Chondrocyte (in vitro differentiated cells): Measurements from ENCODE around the gene FADS1. TPM values are rescaled to one million over a fixed set of nuclear protein-coding genes. Genes with fewer than 3 reads are reported as not detected.

Source experiments
- DNase-seq: peaks from one replicate; pipeline ENCODE4 v3.0.0; 2021; ENCODE audit warnings: mixed read lengths, low spot score
- H3K27ac Mint-ChIP-seq: one replicate; pipeline ENCODE4 v1.8.0; 2021; ENCODE audit warnings: mild to moderate bottlenecking, moderate library complexity, mixed read lengths; ENCODE audit not compliant: unreplicated experiment
- H3K27me3 Mint-ChIP-seq: 2 replicates; pipeline ENCODE4 v1.8.0; 2021; ENCODE audit warnings: low read depth, mixed read lengths
- H3K36me3 Mint-ChIP-seq: 2 replicates; pipeline ENCODE4 v1.8.0; 2021; ENCODE audit warnings: low read depth, mixed read lengths
- H3K4me1 Mint-ChIP-seq: 2 replicates; pipeline ENCODE4 v1.8.0; 2021; ENCODE audit warnings: low read depth, mild to moderate bottlenecking, mixed read lengths
- H3K4me3 Mint-ChIP-seq: one replicate; pipeline ENCODE4 v1.8.0; 2021; ENCODE audit warnings: mild to moderate bottlenecking, moderate library complexity, mixed read lengths; ENCODE audit not compliant: unreplicated experiment
- H3K9me3 Mint-ChIP-seq: 2 replicates; pipeline ENCODE4 v1.8.0; 2021; ENCODE audit warnings: low read depth, mixed read lengths
- total RNA-seq: library from RNA; stranded (reverse); gene quantifications from 3 replicates; pipeline ENCODE4 v1.2.1, GENCODE V29; 2021
- TF ChIP-seq, protein P1 (sequence below): fragments of 200-600 bp; sonication (generic); IDR thresholded peaks from 2 replicates; pipeline ENCODE4 v1.5.0; 2021; ENCODE audit warnings: antibody characterized with exemption, mild to moderate bottlenecking, moderate library complexity

The FADS1 gene
- total RNA-seq, 1 donor from 2014 or later, result 74.6 TPM

GRCh38 chr11:61763930-61764605, 52.7 kb downstream of the FADS1 start:
- no peaks in the 10 kb centered on the region for H3K9me3 Mint-ChIP-seq
- H3K4me3 Mint-ChIP-seq, result no peak overlapping the region
- no peaks in the 10 kb centered on the region for H3K27me3 Mint-ChIP-seq
- no peaks in the 10 kb centered on the region for H3K36me3 Mint-ChIP-seq
- no peak for DNase-seq
- TF ChIP-seq, protein P1, sequence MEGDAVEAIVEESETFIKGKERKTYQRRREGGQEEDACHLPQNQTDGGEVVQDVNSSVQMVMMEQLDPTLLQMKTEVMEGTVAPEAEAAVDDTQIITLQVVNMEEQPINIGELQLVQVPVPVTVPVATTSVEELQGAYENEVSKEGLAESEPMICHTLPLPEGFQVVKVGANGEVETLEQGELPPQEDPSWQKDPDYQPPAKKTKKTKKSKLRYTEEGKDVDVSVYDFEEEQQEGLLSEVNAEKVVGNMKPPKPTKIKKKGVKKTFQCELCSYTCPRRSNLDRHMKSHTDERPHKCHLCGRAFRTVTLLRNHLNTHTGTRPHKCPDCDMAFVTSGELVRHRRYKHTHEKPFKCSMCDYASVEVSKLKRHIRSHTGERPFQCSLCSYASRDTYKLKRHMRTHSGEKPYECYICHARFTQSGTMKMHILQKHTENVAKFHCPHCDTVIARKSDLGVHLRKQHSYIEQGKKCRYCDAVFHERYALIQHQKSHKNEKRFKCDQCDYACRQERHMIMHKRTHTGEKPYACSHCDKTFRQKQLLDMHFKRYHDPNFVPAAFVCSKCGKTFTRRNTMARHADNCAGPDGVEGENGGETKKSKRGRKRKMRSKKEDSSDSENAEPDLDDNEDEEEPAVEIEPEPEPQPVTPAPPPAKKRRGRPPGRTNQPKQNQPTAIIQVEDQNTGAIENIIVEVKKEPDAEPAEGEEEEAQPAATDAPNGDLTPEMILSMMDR, result no peak
- no peaks in the 10 kb centered on the region for H3K4me1 Mint-ChIP-seq
- H3K27ac Mint-ChIP-seq, result no peak overlapping the region

DNA sequence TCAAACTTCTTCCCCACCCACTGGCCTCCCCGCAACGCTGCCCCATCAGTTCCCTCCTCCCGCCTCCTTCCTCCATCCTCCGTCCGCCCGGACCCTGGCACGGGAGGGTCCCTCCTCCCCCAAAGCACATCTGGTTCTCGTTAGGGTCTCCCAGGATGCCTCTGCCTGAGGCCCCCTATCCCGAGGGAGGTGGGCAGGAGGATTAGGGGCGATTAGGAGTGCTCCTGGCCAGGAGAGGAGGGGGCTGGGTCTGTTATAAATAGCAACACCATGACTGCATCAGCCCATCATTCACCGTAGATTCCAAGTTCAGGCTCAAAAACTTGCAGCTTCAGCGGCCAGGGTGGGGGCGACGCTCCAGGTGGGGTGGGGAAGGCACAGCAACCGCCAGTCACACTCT, 54.0 kb downstream of the FADS1 start:
- no peaks in the 10 kb centered on the region for H3K4me1 Mint-ChIP-seq
- TF ChIP-seq, protein P1, result no peak
- no peak for DNase-seq
- no peaks in the 10 kb centered on the region for H3K27me3 Mint-ChIP-seq
- H3K27ac Mint-ChIP-seq, result no peak overlapping the region
- H3K9me3 Mint-ChIP-seq, result no peaks in the 10 kb centered on the region
- no peaks in the 10 kb centered on the region for H3K36me3 Mint-ChIP-seq
- no peak overlapping the region for H3K4me3 Mint-ChIP-seq

GRCh38 chr11:61762223-61762615, 54.6 kb downstream of the FADS1 start:
- no peak overlapping the region for H3K4me3 Mint-ChIP-seq
- no peaks in the 10 kb centered on the region for H3K36me3 Mint-ChIP-seq
- H3K4me1 Mint-ChIP-seq, result no peaks in the 10 kb centered on the region
- H3K27me3 Mint-ChIP-seq, result no peaks in the 10 kb centered on the region
- no peak for DNase-seq
- no peak overlapping the region for H3K27ac Mint-ChIP-seq
- H3K9me3 Mint-ChIP-seq, result no peaks in the 10 kb centered on the region
- TF ChIP-seq, protein P1, result no peak

DNA sequence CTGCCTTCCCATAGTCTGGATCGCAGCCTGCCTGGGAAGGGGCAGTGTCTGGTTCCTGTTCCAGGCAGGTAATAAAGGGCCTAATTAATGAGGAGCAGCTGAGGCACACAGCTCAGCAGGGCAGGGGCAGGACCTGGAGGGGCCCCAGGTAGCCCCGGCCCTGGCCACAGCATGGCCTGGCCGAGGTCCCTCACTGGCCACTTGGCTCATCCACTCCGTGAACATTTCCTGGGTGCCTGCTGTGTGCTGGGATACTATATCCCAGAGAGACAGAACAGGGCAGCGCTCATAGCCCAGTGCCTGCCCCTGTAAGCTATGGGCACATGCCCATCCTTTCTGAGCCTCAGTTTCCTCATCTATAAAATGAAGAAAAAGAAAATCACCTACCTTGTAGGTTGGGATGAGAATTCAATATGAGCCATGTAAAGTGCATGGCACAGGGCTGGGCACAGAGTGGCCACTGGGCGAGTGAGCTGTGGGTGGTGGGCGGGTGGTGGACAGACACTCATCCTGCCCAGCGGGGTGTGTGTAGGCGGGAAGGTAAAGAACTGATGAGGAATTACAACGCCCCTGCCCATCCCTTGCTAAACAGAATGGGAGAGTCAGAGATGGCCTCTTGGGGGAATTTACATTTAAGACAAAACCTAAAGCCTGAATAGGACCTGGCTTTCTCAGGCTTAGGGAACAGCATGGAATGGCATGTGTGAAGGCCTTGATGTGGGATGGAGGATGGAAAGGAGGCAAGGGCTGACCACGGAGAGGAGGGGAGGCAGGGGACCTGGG, 55.2 kb downstream of the FADS1 start:
- Mint-ChIP-seq H3K36me3 (no peaks in the 10 kb centered on the region), H3K27me3 (no peaks in the 10 kb centered on the region), H3K4me3 (no peak overlapping the region), H3K9me3 (no peaks in the 10 kb centered on the region), H3K27ac (no peak overlapping the region), H3K4me1 (peaks cover under 1% of the 10 kb centered on the region)
- no peak for DNase-seq
- TF ChIP-seq, protein P1, result no peak

- Mint-ChIP-seq H3K9me3 (no peaks in the 10 kb centered on the region), H3K27ac (no peak overlapping the region), H3K4me3 (no peak overlapping the region), H3K36me3 (no peaks in the 10 kb centered on the region), H3K27me3 (no peaks in the 10 kb centered on the region), H3K4me1 (peaks cover 7% of the 10 kb centered on the region)
- TF ChIP-seq, protein P1, result no peak
- DNase-seq, result no peak
Measured at GRCh38 chr11:61760946-61761345, 55.9 kb downstream of the FADS1 start.
